GM12865 (cell line): ENCODE measurements around the gene COG6.

Experiments used
- DNase-seq: peaks from one replicate; pipeline ENCODE4 v3.0.0; 2010; ENCODE audit warnings: low read depth
- H3K4me3 ChIP-seq: 2 replicates; pipeline ENCODE4 v1.5.1; 2011; ENCODE audit warnings: mild to moderate bottlenecking, low read depth, low read length, control low read depth
- CTCF ChIP-seq: IDR thresholded peaks from 2 replicates; pipeline ENCODE4 v1.5.1; 2011; ENCODE audit warnings: low read length, control low read depth, low read depth, inconsistent platforms; ENCODE audit not compliant: insufficient read depth; ENCODE audit errors: missing control alignments

The COG6 gene

GRCh38 chr13:39784347-39784746, 128.9 kb downstream of the COG6 start:
- TF ChIP-seq CTCF = no peak
- H3K4me3 ChIP-seq = no peak overlapping the region
- DNase-seq = no peak

GRCh38 chr13:39786091-39786490, 130.6 kb downstream of the COG6 start:
- no peak overlapping the region for H3K4me3 ChIP-seq
- DNase-seq = no peak
- no peak for TF ChIP-seq CTCF

- DNase-seq = no peak
- H3K4me3 ChIP-seq = no peak overlapping the region
- no peak for TF ChIP-seq CTCF
Measured at GRCh38 chr13:39787086-39787487, 131.6 kb downstream of the COG6 start.

- H3K4me3 ChIP-seq = no peak overlapping the region
- no peak for TF ChIP-seq CTCF
- no peak for DNase-seq
Measured at GRCh38 chr13:39788102-39788501, 132.6 kb downstream of the COG6 start.

GRCh38 chr13:39789451-39789850, 134.0 kb downstream of the COG6 start:
- H3K4me3 ChIP-seq = no peak overlapping the region
- no peak for DNase-seq
- no peak for TF ChIP-seq CTCF
